ENCODE results near the gene STXBP6.

Gene STXBP6

DNA sequence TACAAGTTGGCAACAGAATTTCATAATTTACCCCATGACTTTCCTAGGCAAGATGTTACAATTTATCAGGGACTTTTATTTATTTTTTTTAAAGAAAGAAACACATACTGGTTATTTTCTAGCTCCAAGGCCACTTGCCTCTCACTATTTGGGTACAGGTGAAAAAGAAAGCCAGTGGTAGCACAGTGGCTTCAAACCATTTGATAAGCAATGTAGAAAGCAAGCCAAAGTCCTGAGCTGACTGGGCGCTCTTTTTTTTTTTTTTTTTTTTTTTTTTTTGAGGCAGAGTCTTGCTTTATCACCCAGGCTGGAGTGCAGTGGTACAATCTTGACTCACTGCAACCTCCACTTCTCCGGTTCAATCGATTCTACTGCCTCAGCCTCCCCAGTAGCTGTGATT is 73.3 kb downstream of the STXBP6 start:
- DNase-seq, result no peak
- Histone ChIP-seq H3K4me3 (ENCODE audit: low read length) (no peak overlapping the region), H3K79me1 (ENCODE audit: low read length) (no peaks in the 10 kb centered on the region), H3K36me3 (ENCODE audit: control insufficient read depth, insufficient read depth, low read length) (no peaks in the 10 kb centered on the region), H4K8ac (ENCODE audit: low read depth, low read length) (no peak overlapping the region), H2BK5ac (ENCODE audit: low read length) (no peak overlapping the region), H3K27me3 (ENCODE audit: insufficient read depth, low read length, poor library complexity) (no peaks in the 10 kb centered on the region), H3K4me1 (ENCODE audit: control insufficient read depth, low read depth, low read length) (no peaks in the 10 kb centered on the region), H4K5ac (ENCODE audit: low read length) (no peak overlapping the region), H2AK5ac (ENCODE audit: low read length) (no peak overlapping the region), H3K56ac (ENCODE audit: low read length) (no peak overlapping the region), H2BK15ac (replicated peaks; ENCODE audit: low read depth) (no peak overlapping the region), H3K4me2 (ENCODE audit: low read length) (no peak overlapping the region), H2BK120ac (ENCODE audit: low read depth, low read length) (no peak overlapping the region), H3K27ac (ENCODE audit: low read depth, low read length) (no peak overlapping the region), H3K23ac (ENCODE audit: low read length) (no peak overlapping the region), H3K9ac (ENCODE audit: low read length) (no peak overlapping the region), H3K4ac (ENCODE audit: low read depth, low read length) (no peak overlapping the region), H3K79me2 (ENCODE audit: control insufficient read depth, insufficient read depth, low read length) (no peaks in the 10 kb centered on the region), H3K18ac (ENCODE audit: low read length) (no peak overlapping the region)
- no CpG with 5 or more reads among the region's 3 CpGs for WGBS (ENCODE audit: extremely low coverage, insufficient coverage, low lambda C conversion rate)

DNA sequence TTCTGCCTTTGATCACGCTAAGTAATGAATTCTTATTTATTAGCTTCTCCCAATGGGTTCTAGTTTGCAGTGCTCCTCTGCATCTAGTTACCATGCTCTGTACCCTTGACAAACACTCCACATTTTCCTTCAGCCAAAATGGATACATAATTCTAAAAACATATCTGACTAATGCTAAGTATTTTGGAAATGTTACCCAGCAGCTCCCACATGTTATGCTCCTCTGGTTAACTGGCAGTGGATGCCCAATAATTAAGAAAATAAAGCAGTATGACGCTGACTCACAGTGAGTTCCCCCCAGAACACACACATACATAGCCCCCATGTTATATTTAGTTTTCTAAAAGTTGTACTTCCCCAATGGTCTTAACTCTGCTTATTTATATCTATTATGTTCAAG is 74.6 kb downstream of the STXBP6 start:
- Histone ChIP-seq H3K27me3 (ENCODE audit: insufficient read depth, low read length, poor library complexity) (no peaks in the 10 kb centered on the region), H2AK5ac (ENCODE audit: low read length) (no peak overlapping the region), H3K36me3 (ENCODE audit: control insufficient read depth, insufficient read depth, low read length) (no peaks in the 10 kb centered on the region), H3K4me3 (ENCODE audit: low read length) (no peak overlapping the region), H3K56ac (ENCODE audit: low read length) (no peak overlapping the region), H2BK5ac (ENCODE audit: low read length) (no peak overlapping the region), H3K4ac (ENCODE audit: low read depth, low read length) (no peak overlapping the region), H3K79me1 (ENCODE audit: low read length) (no peaks in the 10 kb centered on the region), H3K18ac (ENCODE audit: low read length) (no peak overlapping the region), H3K27ac (ENCODE audit: low read depth, low read length) (no peak overlapping the region), H3K4me2 (ENCODE audit: low read length) (no peak overlapping the region), H3K4me1 (ENCODE audit: control insufficient read depth, low read depth, low read length) (no peaks in the 10 kb centered on the region), H2BK120ac (ENCODE audit: low read depth, low read length) (no peak overlapping the region), H3K9ac (ENCODE audit: low read length) (no peak overlapping the region), H2BK15ac (replicated peaks; ENCODE audit: low read depth) (no peak overlapping the region), H3K23ac (ENCODE audit: low read length) (no peak overlapping the region), H4K5ac (ENCODE audit: low read length) (no peak overlapping the region), H4K8ac (ENCODE audit: low read depth, low read length) (no peak overlapping the region), H3K79me2 (ENCODE audit: control insufficient read depth, insufficient read depth, low read length) (no peaks in the 10 kb centered on the region)
- no CpG with 5 or more reads among the region's 2 CpGs for WGBS (ENCODE audit: extremely low coverage, insufficient coverage, low lambda C conversion rate)
- no peak for DNase-seq

DNA sequence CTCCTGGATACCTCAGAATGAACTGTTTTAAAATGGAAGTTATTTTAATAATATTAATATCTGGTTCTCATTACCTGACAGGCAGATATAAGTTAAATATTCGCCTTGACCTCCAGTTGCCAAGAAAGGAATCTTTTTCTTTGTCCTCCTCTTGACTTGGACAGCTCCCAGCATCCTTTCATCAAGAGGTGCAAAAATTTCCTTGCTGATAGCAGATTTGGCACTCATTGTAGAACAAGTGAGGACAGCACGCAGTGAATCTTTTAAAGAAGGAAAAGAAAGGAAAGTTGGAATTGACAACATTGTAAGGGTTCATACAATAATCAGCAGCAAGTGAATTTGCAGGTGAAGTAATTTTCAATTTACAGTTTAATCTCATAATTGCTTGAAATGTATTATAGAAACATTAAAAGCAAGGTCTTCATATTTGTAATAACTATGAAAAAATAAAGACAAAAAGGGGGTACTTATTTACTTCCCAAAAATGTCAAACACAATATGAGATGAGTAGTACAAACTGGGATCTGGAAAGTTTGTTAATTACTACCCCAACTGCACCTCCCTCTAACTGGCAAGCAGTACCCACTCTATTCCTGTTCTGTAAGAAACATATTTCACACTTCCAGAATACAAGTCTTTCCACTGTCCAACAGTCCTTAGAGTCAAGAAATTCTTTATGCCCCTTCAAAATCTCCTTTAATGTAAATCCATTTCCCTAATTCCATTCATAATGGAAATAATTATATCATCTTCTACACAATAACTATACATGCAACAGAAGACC is 75.2 kb downstream of the STXBP6 start:
- H3K23ac ChIP-seq (ENCODE audit: low read length), result no peak overlapping the region
- no peak overlapping the region for H2AK5ac ChIP-seq (ENCODE audit: low read length)
- H3K79me1 ChIP-seq (ENCODE audit: low read length), result no peaks in the 10 kb centered on the region
- no peaks in the 10 kb centered on the region for H3K79me2 ChIP-seq (ENCODE audit: control insufficient read depth, insufficient read depth, low read length)
- H4K5ac ChIP-seq (ENCODE audit: low read length), result no peak overlapping the region
- no peak for DNase-seq
- H4K8ac ChIP-seq (ENCODE audit: low read depth, low read length), result no peak overlapping the region
- no peaks in the 10 kb centered on the region for H3K4me1 ChIP-seq (ENCODE audit: control insufficient read depth, low read depth, low read length)
- H3K4me2 ChIP-seq (ENCODE audit: low read length), result no peak overlapping the region
- WGBS (ENCODE audit: extremely low coverage, insufficient coverage, low lambda C conversion rate), result no CpG with 5 or more reads among the region's 2 CpGs
- no peak overlapping the region for H3K4ac ChIP-seq (ENCODE audit: low read depth, low read length)
- H2BK5ac ChIP-seq (ENCODE audit: low read length), result no peak overlapping the region
- no peak overlapping the region for H3K4me3 ChIP-seq (ENCODE audit: low read length)
- no peak overlapping the region for H3K18ac ChIP-seq (ENCODE audit: low read length)
- H3K36me3 ChIP-seq (ENCODE audit: control insufficient read depth, insufficient read depth, low read length), result no peaks in the 10 kb centered on the region
- H3K27ac ChIP-seq (ENCODE audit: low read depth, low read length), result no peak overlapping the region
- H3K27me3 ChIP-seq (ENCODE audit: insufficient read depth, low read length, poor library complexity), result no peaks in the 10 kb centered on the region
- H2BK120ac ChIP-seq (ENCODE audit: low read depth, low read length), result no peak overlapping the region
- no peak overlapping the region for H2BK15ac ChIP-seq (replicated peaks; ENCODE audit: low read depth)
- no peak overlapping the region for H3K9ac ChIP-seq (ENCODE audit: low read length)
- no peak overlapping the region for H3K56ac ChIP-seq (ENCODE audit: low read length)

DNA sequence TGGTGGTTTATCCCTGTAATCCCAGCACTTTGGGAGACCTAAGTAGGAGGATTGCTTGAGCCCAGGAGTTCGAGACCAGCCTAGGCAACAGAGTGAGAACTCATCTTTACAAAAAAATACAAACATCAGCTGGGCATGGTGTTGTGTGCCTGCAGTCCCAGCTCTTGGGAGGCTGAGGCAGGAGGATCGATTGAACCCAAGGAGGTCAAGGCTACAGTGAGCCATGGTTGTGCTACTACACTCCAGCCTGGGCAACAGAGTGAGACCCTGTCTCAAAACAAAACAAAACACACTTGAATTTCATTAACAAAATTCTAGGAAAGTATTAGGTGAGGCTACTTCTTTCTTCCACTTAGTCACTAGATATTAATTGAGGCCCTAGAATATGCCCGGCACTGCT is 77.1 kb downstream of the STXBP6 start:
- Histone ChIP-seq H3K23ac (ENCODE audit: low read length) (no peak overlapping the region), H3K36me3 (ENCODE audit: control insufficient read depth, insufficient read depth, low read length) (no peaks in the 10 kb centered on the region), H3K4me2 (ENCODE audit: low read length) (no peak overlapping the region), H2BK15ac (replicated peaks; ENCODE audit: low read depth) (no peak overlapping the region), H3K4me3 (ENCODE audit: low read length) (no peak overlapping the region), H3K27ac (ENCODE audit: low read depth, low read length) (no peak overlapping the region), H2BK5ac (ENCODE audit: low read length) (no peak overlapping the region), H2AK5ac (ENCODE audit: low read length) (no peak overlapping the region), H3K9ac (ENCODE audit: low read length) (no peak overlapping the region), H3K56ac (ENCODE audit: low read length) (no peak overlapping the region), H4K8ac (ENCODE audit: low read depth, low read length) (no peak overlapping the region), H3K18ac (ENCODE audit: low read length) (no peak overlapping the region), H2BK120ac (ENCODE audit: low read depth, low read length) (no peak overlapping the region), H4K5ac (ENCODE audit: low read length) (no peak overlapping the region), H3K4ac (ENCODE audit: low read depth, low read length) (no peak overlapping the region), H3K79me1 (ENCODE audit: low read length) (no peaks in the 10 kb centered on the region), H3K4me1 (ENCODE audit: control insufficient read depth, low read depth, low read length) (no peaks in the 10 kb centered on the region), H3K27me3 (ENCODE audit: insufficient read depth, low read length, poor library complexity) (no peaks in the 10 kb centered on the region), H3K79me2 (ENCODE audit: control insufficient read depth, insufficient read depth, low read length) (no peaks in the 10 kb centered on the region)
- no CpG with 5 or more reads among the region's 3 CpGs for WGBS (ENCODE audit: extremely low coverage, insufficient coverage, low lambda C conversion rate)
- no peak for DNase-seq

DNA sequence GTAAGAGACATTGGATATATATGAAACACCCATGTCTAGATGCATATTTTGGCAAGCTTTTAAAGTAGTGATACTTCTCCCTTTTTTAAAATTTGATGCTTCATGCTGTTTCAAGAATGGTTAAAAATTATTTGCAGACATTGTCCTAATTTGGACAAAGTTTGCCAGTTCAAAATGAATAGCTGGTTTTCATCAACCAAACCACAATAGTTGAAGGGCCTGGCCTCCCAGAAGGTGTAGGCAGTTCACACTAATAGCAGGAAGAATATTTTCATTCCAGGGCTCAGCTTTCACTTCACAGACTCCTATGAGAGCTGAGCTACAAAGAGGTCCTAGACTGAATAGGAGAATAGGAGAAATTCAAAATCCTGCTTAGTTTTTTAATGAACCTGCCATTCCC is 78.7 kb downstream of the STXBP6 start:
- H3K27ac ChIP-seq (ENCODE audit: low read depth, low read length), result no peak overlapping the region
- no peak overlapping the region for H3K4ac ChIP-seq (ENCODE audit: low read depth, low read length)
- H3K4me3 ChIP-seq (ENCODE audit: low read length), result no peak overlapping the region
- no peaks in the 10 kb centered on the region for H3K36me3 ChIP-seq (ENCODE audit: control insufficient read depth, insufficient read depth, low read length)
- H3K56ac ChIP-seq (ENCODE audit: low read length), result no peak overlapping the region
- H3K27me3 ChIP-seq (ENCODE audit: insufficient read depth, low read length, poor library complexity), result no peaks in the 10 kb centered on the region
- no peaks in the 10 kb centered on the region for H3K79me2 ChIP-seq (ENCODE audit: control insufficient read depth, insufficient read depth, low read length)
- DNase-seq, result no peak
- no peak overlapping the region for H4K5ac ChIP-seq (ENCODE audit: low read length)
- no peak overlapping the region for H3K18ac ChIP-seq (ENCODE audit: low read length)
- no peak overlapping the region for H2BK120ac ChIP-seq (ENCODE audit: low read depth, low read length)
- no peak overlapping the region for H2AK5ac ChIP-seq (ENCODE audit: low read length)
- H2BK15ac ChIP-seq (replicated peaks; ENCODE audit: low read depth), result no peak overlapping the region
- H3K79me1 ChIP-seq (ENCODE audit: low read length), result no peaks in the 10 kb centered on the region
- no peak overlapping the region for H4K8ac ChIP-seq (ENCODE audit: low read depth, low read length)
- no peak overlapping the region for H3K9ac ChIP-seq (ENCODE audit: low read length)
- no peak overlapping the region for H2BK5ac ChIP-seq (ENCODE audit: low read length)
- no peaks in the 10 kb centered on the region for H3K4me1 ChIP-seq (ENCODE audit: control insufficient read depth, low read depth, low read length)
- H3K4me2 ChIP-seq (ENCODE audit: low read length), result no peak overlapping the region
- no peak overlapping the region for H3K23ac ChIP-seq (ENCODE audit: low read length)

DNA sequence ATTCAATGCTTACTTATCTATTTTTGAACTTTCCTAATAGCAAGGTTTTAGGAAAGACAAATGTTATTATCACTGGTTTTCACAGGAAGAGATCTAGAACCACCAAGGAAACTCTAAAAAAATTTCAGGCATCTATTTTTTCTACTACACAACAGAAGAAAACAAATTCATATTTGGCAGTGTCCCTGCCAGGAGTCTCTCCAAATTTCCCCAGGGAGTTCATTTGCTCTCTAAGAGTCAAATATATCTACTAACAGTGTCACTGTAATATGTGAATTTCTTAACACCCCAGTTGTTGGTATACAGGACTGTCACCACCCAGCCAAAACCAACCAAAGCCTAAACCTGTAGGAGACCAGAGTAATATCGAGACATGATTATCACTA is 83.4 kb downstream of the STXBP6 start:
- Histone ChIP-seq H2AK5ac (ENCODE audit: low read length) (no peak overlapping the region), H3K27ac (ENCODE audit: low read depth, low read length) (no peak overlapping the region), H3K4me1 (ENCODE audit: control insufficient read depth, low read depth, low read length) (no peaks in the 10 kb centered on the region), H3K18ac (ENCODE audit: low read length) (no peak overlapping the region), H3K23ac (ENCODE audit: low read length) (no peak overlapping the region), H2BK120ac (ENCODE audit: low read depth, low read length) (peak overlapping the region; percentile 61), H2BK5ac (ENCODE audit: low read length) (no peak overlapping the region), H4K5ac (ENCODE audit: low read length) (no peak overlapping the region), H3K4me3 (ENCODE audit: low read length) (no peak overlapping the region), H3K56ac (ENCODE audit: low read length) (no peak overlapping the region), H3K4me2 (ENCODE audit: low read length) (no peak overlapping the region), H4K8ac (ENCODE audit: low read depth, low read length) (no peak overlapping the region), H3K79me2 (ENCODE audit: control insufficient read depth, insufficient read depth, low read length) (no peaks in the 10 kb centered on the region), H3K79me1 (ENCODE audit: low read length) (no peaks in the 10 kb centered on the region), H3K27me3 (ENCODE audit: insufficient read depth, low read length, poor library complexity) (no peaks in the 10 kb centered on the region), H3K4ac (ENCODE audit: low read depth, low read length) (no peak overlapping the region), H2BK15ac (replicated peaks; ENCODE audit: low read depth) (no peak overlapping the region), H3K9ac (ENCODE audit: low read length) (no peak overlapping the region), H3K36me3 (ENCODE audit: control insufficient read depth, insufficient read depth, low read length) (no peaks in the 10 kb centered on the region)
- DNase-seq, result no peak
- WGBS (ENCODE audit: extremely low coverage, insufficient coverage, low lambda C conversion rate), result no CpG with 5 or more reads among the region's 1 CpG

Data from mesendoderm (in vitro differentiated cells).